Suppressor macrophage treated with lipopolysaccharide for 1 hour (primary cell): ENCODE results near the gene TMEM187.

ENCODE experiments used
- DNase-seq, 3 donors: peaks; one replicate each; pipeline ENCODE4 v3.0.0-alpha.2; 2020 to 2022

The TMEM187 gene

DNA sequence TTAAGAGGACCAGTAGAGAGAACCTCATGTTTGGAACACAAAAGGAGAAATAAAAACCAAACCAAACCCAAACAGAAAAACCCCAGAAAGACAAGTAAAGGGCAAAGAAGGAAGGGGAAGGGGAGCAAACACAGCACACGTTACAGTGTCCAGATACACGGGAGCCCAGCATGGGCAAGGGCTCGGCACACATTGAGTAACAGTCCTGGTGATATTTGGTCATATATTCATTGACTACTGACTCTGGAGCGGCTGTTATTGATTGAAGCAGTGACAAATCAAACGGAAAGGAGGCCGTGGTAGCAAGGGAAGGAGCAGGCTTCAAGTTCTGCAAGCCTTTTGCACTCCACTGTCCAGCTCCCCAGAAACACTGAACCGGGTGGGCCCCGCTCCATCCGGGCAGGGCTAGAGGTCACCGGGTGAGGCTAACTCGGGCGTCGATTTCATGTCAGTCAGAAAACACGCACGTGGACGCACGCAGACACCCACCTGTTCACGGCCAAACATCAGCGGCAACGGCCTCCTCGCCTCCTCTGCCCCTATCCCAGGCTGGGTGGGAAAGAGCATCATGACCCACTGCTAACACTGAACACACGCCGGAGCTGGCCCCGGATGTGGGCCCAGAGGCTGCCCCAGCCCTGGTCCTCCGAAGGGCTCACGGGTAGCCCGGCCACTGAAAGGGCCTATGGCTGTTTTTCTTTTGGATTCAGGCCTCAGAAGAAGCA is 50.9 kb downstream of the TMEM187 start:
- DNase-seq: no peak

DNA sequence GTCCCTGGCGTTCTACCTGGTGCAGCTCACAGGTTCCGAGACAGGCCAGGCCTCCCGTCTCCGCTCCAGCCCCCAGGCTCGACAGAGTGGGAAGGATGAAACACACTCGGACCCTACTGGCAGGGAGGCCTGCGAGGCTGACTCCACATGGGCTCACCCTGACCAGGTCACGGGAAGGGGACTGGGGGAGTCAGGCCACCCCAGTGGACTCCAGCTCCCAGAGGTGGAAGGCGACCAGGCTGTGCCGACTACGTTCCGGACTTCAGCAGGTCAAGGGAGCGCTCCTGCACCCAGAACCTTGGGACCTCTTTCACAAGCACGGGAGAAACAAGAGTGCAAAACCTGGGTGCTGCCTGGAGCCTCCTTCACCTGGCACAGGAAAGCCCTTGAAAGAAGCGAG is 51.7 kb downstream of the TMEM187 start:
- no peak for DNase-seq

DNA sequence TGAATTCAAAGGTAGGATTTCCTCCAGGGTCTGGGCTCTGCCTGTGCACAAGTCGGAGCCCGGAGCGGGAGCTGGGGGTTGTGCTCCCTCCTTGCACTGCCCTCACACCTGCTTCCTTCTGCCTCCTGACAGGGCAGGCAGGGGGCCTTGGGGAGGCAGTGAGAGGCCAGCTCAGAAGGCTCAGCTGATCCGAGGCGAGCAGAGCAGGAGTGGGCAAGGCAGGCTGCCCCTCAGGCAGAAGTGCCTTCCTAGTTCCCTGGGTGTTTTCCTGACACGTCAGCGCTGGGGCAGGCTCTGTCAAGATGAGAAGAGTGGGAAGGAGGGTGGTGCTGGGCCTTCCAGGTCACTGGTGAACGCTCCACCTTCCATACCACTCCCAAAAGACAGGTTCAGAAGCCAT is 52.7 kb downstream of the TMEM187 start:
- DNase-seq: peak in 1 of 3 donors; percentile 35

DNA sequence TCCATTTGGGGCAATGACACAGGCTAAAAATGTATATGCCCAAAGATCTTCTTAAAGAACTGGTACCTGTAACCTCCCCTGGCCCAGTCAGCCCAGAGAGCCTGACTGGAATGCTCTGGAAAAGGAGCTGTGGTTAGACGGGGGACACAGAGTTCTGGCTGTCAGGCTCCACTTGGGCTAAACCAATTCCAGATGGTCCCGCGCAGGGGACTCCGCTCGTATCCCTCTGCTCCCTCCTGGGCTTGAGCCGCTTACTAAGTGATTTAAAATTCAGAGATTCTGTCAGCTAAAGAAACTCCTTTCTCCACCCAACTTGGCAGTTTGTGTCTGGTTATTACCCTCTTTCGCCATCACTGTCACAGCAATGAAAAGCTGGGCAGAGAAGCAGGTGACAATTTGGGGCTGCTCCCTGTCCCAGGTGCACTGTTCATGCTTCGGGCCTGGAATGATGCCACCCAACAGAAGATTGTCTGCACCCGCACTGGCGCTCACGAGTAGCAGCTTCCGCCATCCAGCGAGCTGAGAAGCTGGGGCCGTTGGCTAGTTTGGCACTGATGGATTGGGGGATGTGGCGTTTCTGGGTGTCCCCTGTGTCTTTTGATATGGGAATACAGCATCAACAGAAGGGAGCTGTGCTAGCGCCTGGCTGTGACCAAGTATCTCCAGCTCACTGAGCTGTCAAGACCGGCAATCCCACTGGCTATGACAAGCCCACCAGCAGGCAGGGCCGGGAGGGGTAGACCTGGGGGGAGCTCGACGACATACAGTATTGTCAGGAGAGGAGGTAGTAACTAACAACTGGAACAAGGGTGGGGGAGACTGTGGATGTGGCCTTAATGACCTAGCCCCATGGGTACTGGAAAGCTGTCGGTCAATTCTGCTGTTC is 53.8 kb downstream of the TMEM187 start:
- no peak for DNase-seq

DNA sequence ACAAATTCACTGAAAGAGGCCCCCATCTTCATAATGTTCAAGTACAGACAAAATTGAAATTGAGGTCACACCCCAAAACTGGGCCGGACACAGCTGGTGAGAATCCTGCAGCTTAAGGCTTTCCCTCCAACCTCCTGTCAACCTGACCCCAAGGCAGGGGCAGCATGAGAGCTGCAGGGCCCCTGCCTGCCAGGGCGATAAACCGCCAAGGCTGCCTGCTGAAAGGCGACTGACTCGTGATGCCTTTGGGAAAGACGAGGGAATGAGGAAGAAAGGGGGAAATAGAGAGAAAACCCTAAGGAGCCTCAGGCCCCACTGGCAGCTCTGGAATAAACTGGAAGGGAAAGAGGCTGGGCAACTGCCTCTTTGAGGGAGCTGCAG is 54.5 kb downstream of the TMEM187 start:
- no peak for DNase-seq

DNA sequence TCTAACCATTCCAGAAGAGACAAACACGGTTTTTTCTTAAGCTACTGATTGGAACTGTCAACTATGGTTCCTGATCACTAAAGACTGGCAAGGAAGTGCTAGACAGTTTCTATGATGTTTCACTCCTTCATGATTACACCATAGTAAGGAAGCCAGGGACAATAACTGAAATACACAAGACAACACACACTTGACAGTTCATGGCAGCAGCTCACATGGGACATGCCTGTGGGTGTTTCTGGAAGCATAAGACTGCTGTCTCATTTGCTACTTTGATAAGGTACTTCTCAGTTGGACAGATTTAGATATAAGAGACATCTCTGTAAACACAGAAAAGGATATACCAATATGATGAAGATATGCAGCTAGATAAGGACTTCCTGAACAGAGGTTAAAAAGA is 55.4 kb downstream of the TMEM187 start:
- no peak for DNase-seq

DNA sequence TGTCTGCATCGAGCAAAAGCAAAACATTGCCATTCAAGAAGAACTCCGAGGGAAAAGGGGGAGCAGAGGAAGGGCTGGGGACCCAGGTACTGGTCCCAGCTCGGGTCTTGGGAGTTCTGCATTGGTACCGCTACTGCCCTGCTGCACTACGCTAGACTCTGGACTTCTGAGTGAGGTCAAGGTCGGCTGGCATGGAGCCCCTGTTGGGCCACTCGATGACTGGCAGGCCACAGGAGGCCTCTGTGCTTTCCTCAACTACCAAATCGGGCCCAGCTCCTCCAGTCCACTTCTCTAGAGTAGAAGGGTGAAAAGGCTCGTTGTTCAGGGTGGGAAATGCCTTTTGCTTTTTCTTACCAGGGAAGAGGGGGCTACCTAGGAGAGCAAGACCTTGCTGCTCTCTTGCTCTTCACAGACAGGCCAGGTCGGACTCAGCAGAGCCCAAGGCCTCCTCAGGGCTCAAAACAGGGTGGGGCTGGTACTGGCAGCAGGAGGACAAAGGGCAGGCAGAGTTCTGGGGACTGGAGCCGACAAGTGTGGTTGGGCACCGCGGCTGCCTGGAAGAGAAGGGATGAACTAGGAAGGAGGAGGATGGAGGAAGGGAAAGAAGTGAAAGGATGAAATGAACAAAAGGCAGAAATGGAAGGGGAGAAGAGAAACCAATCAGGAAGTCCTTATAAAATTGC is 56.1 kb downstream of the TMEM187 start:
- no peak for DNase-seq

DNA sequence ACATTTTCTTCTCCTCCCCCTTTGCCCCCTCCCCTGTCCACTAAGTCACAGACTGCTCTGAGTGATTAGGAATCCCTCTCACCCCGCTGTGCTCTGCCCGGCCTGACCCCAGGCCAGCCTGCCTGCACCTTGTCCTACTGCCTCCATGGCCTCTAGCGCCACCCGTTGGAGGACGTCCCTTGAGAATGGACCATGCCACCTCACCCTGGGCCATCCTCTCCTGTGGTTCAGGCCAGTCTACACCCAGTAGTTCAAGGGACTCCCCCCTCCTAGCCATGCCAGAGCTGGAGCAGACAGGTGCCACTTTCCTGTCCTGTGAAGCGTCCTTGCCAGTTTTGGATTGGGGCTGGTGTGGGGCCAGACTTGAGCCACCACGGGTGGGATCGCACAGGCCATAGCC is 56.9 kb downstream of the TMEM187 start:
- DNase-seq: no peak

DNA sequence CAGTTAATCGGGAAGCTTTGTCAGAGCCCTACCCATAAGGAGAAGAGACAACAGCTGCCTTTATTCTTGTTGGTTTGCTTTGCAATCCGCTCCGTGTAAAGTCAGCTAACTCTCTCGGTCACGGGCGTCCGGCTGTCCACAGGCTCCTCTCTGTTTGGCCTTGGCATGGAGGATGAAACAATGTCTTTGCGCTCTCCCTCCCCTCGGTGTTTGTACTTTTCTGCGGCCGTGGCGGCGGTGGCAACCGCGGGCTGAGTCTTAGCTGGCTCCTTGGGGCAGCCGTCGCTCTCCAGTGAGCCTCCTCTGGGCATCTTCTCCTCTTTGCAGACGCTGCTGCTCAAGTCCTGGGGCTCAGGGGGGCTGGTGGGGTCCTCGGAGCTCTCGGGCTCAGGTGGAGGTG is 57.7 kb downstream of the TMEM187 start:
- no peak for DNase-seq

DNA sequence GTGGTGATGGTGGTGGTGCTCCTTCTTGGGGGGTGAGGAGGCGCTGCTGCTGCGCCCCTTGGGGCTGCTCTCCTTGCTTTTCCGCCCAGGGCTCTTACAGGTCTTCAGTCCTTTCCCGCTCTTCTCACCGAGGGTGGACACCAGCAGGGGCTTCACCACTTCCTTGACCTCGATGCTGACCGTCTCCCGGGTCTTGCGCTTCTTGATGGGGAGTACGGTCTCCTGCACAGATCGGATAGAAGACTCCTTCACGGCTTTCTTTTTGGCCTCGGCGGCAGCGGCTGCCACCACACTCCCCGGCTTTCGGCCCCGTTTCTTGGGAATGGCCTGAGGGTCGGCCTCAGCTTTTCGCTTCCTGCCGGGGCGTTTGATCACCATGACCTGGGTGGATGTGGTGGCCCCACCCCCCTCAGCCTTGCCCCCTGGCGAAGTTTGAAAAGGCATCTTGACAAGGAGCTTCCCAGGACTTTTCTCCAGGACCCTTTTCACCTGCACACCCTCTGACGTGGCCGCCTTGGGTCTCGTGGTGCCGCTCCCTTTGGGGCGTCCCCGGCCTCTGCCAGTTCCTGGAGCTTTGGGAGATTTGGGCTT is 58.3 kb downstream of the TMEM187 start:
- DNase-seq: no peak

DNA sequence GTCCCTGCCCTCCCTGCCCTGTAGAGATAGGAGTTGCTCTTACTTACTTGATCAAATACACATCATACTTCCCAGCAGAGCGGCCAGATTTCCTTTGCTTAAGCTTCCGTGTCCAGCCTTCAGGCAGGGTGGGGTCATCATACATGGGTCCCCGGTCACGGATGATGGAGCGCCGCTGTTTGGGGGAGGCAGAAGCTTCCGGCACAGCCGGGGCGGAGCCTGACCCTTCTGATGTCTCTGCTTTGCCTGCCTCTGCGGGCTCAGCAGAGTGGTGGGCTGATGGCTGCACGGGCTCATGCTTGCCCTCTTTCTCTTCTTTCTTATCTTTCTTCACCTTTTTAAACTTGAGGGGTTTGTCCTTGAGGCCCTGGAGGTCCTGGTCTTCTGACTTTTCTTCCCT is 59.6 kb downstream of the TMEM187 start:
- no peak for DNase-seq

DNA sequence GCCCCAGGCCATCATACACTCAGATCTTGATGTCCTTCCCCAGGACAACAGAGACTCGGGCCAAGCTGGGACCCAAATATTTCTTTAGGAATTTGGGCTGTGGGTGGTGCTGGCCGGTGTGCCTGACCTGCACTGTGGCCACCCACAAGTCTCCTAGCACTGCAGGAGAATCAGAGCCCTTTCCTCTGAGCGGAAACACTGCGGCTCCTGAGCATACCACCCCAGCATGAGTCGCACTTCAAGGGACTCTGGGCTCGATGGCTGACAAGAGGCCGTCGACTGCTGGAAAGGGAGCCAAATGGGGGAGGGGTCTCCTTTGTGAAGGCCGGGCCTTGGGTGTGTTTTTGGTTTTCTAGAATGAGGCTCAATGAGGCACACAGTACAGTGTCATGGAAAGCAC is 60.1 kb downstream of the TMEM187 start:
- no peak for DNase-seq
